Spleen (tissue), 7 donors: ENCODE data around the gene LAIR1.

Experiments used
- POLR2A ChIP-seq, 3 donors: fragments of 450-650 bp; IDR thresholded peaks; one replicate each; pipeline ENCODE4 v1.5.1; 2017; ENCODE audit warnings: antibody characterized with exemption in 3 of 3, mild to moderate bottlenecking in 1 of 3
- POLR2AphosphoS5 ChIP-seq, 3 donors: sonication (generic); formaldehyde crosslinking; IDR thresholded peaks; one replicate each; pipeline ENCODE4 v1.5.1; 2017; ENCODE audit warnings: antibody characterized with exemption in 3 of 3
- TF ChIP-seq, protein P1 (sequence below), 11 experiments: fragments of 200-600 bp in 7 of 11; fragments of 450-650 bp in 4 of 11; sonication (generic) in 4 of 11; IDR thresholded peaks in 8 of 11; conservative IDR thresholded peaks in 3 of 11; 1 replicate in 7 of 11; 2 replicates in 4 of 11; pipeline versions ENCODE4 v1.4.0 to v1.8.0; 2016 to 2021; ENCODE audit warnings: antibody characterized with exemption in 11 of 11, inconsistent platforms in 4 of 11, mild to moderate bottlenecking in 1 of 11
- donor health status: DM: no; HTN: no; CAD: no; lungs with moderate emphysema.
- donor health status: DM: no; HTN: no; CAD: no.
- donor health status: DM: no; HTN: no; CAD: no.

DNA sequence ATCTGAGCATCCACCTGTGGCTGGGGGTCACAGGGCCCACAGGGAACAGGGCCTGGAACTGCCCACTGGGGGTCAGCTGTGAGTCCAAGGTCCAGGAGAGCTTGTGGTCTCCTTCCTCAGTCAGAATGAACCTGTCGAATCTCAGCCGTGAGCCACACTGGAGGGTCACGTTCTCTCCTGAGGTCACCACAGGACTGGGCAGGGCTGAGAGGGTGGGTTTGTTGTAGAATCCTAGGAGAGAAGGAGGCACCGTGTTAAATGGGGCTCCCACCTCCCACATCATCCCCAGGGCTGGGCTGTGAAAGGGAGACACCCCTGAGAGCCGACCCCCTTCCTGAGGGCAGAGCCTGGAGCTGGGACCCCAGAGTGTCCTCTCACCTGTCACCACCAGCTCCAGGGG, 53.2 kb downstream of the LAIR1 start:
- TF ChIP-seq, protein P1, sequence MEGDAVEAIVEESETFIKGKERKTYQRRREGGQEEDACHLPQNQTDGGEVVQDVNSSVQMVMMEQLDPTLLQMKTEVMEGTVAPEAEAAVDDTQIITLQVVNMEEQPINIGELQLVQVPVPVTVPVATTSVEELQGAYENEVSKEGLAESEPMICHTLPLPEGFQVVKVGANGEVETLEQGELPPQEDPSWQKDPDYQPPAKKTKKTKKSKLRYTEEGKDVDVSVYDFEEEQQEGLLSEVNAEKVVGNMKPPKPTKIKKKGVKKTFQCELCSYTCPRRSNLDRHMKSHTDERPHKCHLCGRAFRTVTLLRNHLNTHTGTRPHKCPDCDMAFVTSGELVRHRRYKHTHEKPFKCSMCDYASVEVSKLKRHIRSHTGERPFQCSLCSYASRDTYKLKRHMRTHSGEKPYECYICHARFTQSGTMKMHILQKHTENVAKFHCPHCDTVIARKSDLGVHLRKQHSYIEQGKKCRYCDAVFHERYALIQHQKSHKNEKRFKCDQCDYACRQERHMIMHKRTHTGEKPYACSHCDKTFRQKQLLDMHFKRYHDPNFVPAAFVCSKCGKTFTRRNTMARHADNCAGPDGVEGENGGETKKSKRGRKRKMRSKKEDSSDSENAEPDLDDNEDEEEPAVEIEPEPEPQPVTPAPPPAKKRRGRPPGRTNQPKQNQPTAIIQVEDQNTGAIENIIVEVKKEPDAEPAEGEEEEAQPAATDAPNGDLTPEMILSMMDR (IDR thresholded peaks at IDR 0.05 in 8 of 11, conservative IDR thresholded peaks at IDR 0.05 in 3 of 11) = no peak
- TF ChIP-seq POLR2A (IDR thresholded peaks at IDR 0.05) (no peak), POLR2AphosphoS5 (IDR thresholded peaks at IDR 0.05) (no peak)
